GM19043 (cell line): ENCODE data around the gene SLTM.
"Not testable (repeated sequence)": the region's sequence is repeated elsewhere in the genome, so short reads cannot be mapped to it uniquely, and the experiment has no call there.

Source experiments
- ATAC-seq: cut with Tn5 transposase; IDR thresholded peaks from one replicate; pipeline ENCODE4 v1.9.1; 2021; ENCODE audit warnings: low read depth; ENCODE audit not compliant: unreplicated experiment

SLTM gene

GRCh38 chr15:58929891-58930416 is 3.5 kb downstream of the SLTM start:
- ATAC-seq: no peak

DNA sequence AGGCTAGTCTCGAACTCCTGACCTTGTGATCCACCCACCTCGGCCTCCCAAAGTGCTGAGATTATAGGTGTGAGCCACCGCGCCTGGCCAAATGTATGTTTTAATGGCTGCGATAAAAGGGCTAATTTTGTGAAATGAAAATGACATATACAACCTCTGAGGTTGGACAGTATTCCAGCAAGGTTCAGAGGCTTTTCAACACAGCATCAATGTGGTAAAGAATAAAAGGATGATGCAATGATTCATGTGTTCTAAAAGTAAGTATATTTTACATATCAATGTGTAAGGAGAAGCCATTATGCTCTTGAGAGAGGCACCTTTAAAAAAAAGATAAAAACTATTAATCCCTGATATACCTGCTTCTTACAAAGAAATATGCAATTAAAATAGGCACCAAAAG is 6.7 kb downstream of the SLTM start:
- no peak for ATAC-seq

DNA sequence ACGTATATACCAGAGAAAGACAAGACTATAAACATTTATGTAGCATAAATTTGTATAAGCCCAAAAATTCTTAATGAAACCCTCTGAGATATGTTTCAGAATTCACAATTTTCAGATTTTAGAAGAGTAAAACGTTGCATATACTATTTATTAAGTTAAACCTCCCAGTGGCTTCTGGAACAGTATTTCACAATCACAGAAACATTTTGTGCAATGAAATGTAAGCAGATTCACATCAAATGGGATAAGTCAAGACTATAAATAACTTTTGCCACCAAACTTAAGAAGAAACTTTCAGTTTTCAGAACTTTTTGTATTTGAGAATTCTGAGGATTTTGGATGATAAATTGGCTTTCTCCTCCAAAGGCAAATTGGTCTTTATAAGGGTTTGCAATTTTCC is 9.2 kb downstream of the SLTM start:
- ATAC-seq: no peak

GRCh38 chr15:58923696-58924300 is 9.7 kb downstream of the SLTM start:
- no peak for ATAC-seq

- no peak for ATAC-seq
Measured at GRCh38 chr15:58923284-58923683, 10.2 kb downstream of the SLTM start.

DNA sequence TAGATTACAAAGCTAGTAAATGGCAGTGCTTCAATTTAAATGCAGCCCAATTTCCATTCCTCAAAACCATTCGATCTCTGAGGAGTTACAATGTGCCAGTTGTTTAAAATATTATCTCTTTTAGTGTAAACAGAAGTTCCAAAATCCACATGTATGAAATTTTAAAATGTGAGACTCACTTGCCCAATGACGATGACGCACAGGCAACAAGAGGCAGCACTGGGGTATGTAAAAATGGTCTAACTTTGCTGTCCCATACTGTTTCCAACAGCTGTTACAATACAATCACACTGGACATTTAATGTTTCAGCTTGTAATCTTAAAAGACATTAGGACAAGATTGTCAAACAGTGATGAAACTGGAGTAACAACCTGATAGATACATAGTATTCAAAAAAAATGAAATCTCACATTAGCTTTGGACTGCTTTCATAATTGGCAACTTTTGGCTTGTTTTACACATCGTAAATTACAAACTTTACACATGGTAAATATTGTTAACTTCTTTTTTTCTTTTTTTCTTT is 12.2 kb downstream of the SLTM start:
- ATAC-seq: no peak

DNA sequence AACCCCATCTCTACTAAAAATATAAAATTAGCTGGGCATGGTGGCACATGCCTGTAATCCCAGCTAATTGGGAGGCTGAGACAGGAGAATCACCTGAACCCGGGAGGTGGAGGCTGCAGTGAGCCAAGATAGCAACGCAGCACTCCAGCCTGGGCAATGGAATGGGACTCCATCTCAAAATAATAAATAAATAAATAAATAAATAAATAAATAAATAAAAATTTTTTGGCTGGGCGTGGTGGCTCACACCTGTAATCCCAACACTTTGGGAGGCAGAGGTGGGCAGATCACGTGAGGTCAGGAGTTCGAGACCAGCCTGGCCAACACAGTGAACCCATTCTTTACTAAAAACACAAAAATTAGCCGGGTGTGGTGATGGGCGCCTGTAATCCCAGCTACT is 13.0 kb downstream of the SLTM start:
- not testable (repeated sequence) for ATAC-seq

- no peak for ATAC-seq
Measured at GRCh38 chr15:58919232-58919631, 14.2 kb downstream of the SLTM start.

GRCh38 chr15:58918239-58918638 is 15.2 kb downstream of the SLTM start:
- no peak for ATAC-seq

DNA sequence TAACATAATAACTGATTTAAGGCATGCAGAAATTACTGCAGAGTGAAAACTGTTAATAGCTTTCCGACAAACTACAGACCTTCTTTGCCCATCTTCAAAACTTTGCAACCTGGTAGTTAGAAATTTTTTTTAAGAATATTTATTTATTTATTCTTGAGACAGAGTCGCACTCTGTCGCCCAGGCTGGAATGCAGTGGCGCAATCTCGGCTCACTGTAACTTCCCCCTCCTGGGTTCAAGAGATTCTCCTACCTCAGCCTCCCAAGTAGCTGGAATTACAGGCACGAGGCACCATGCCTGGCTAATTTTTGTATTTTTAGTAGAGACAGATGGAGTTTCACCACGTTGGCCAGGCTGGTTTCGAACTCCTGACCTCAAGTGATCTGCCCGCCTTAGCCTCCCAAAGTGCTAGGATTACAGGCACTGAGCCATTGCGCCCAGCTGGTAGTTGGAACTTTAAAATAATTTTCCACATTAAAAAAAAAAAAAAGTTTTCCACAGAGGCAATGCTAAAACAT is 15.8 kb downstream of the SLTM start:
- ATAC-seq: not testable (repeated sequence)

DNA sequence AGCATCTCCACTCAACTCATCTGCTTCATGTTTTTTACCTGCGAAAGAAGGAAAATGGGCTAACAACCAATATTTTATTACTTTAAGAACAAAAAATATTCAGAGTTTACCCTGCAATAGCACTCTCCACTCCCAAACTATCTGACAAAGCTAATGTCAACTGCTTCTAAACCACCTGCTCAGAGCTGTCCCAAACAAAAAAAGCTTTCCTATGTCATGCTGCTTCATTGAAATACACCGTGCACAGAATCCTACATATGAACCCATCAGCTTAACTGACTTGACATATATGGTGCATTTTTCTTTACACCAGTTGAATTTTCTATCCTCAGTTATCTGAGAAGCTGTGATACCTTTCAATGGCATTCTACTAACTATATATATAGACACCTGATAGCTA is 16.5 kb downstream of the SLTM start:
- ATAC-seq: no peak

GRCh38 chr15:58910456-58910855 is 23.0 kb downstream of the SLTM start:
- ATAC-seq: no peak

DNA sequence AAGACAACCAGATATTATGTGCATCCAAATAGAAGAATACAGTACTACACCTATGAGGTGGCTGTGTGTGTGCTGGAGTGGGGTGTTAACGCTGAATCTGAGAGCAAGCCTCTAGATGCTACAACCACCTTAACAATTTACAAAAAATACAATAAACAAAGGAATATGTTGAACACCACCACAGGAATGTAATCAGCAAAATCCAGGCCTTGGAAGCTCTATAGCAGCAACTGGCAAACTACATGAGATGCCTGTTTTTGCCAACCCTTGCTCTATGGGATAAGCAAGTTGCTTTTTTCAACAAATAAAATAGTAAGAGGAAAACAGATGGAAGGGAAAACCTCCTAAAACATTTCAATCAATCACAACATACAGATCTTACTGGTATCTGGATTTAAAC is 23.9 kb downstream of the SLTM start:
- no peak for ATAC-seq

DNA sequence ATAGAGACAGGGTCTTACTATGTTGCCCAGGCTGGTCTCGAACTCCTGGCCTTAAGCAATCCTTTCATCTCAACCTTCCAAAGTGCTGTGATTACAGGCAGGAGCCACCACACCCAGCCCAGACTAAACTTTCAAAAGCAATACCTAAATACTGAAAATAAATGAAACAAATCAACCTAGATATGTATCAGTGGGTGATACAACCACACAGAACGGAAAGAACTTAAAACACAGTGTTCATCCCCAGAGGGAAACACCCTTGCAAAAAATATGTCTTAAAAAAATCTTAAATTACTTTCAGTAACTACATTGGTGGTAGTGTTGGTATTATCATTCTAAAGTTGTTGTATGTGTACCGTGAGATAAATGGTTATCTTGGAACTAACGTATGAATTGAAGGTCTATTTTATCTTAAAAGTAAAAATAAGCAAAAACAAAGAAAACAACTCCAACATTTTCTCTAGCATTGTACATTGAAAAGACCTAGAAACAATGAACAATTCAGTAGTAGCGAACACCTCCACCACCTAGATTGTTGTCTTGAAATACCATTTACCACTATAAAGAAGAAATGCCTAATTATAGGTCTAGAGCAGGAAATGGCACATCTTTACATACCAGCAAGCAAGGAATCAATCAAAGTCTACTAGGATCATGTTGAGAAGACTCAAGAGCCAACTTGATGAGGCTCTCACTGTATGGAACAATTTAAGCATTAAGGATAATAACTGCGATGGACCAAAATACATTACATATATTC is 24.7 kb downstream of the SLTM start:
- no peak for ATAC-seq

DNA sequence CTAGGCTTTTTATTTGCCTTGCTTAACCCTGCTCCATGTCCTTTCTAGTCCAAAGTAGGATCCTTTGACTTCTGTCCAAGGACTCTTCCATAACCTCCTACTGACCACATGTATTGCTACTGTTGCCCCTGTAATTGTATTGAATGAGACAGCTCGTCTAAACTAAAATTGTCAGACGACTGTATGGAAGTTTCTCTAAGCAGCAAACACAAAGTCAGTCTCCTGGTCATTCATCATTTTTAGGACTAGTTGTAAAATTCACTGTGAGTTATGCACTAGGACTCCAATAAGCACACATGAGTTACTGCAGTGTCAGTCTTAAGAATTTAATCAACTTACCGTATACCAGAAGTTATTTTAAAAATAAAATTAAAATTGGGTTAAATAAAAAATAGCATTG is 32.8 kb downstream of the SLTM start:
- no peak for ATAC-seq

- ATAC-seq: no peak
Measured at GRCh38 chr15:58898150-58898680, 35.3 kb downstream of the SLTM start.

DNA sequence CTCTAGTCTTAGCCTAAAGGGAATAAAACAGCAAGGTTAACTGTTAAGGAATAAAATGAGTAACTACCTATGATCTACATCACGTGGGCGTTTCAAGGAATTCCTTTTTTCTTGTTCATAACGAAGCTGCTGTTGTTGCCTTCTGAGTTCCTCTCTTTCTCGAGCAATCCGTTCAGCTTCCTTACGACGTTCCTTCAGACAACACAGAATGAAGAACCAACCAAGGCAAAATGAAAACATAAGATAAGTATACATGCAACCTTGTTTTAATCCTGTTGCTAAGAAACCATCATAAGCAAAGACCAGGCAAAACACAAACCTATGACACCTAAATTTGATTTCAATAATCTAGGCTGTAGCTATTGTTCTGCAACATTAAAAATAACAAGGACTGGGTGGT is 44.1 kb downstream of the SLTM start:
- ATAC-seq: no peak

GRCh38 chr15:58886921-58887320 is 46.6 kb downstream of the SLTM start:
- ATAC-seq: no peak

DNA sequence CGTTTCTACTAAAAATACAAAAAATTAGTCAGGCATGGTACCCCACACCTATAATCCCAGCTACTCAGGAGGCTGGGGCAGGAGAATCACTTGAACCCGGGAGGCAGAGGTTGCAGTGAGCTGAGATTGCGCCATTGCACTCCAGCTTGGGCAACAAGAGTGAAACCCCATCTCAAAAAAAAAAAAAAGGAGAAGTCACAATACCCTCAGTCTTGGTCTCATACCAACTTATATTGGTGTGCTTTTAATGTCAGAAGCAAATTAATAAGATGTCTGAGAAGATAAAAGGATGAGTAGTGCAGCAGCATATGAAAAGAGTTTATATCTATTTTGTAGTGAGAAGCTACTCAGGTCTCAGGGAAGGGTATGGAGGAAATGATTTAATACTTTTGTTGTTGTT is 49.6 kb downstream of the SLTM start:
- not testable (repeated sequence) for ATAC-seq

DNA sequence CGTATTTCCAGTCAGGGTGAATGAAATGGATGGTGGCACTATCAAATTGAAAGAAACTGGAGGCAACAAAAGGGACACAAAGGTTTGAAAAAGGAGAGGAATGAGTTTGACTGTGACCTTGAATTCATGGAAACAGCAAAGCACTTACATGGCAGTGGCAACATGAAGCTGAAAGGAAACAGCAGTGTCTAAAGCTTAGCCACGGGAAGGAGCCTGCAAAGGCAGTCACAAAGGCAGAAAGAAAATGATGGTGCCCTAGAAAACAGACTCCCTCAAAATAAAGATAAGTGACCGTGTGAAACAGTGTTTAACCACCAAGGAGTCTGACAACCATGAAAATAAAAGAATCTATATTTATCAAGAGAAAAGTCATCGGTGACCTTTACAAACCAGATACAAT is 51.2 kb downstream of the SLTM start:
- ATAC-seq: no peak

- no peak for ATAC-seq
Measured at GRCh38 chr15:58880320-58880719, 53.2 kb downstream of the SLTM start.
